GM18868 (cell line): ENCODE results near the gene FMN2.

ENCODE experiments used
- ATAC-seq: cut with Tn5 transposase; IDR thresholded peaks from one replicate; pipeline ENCODE4 v1.9.1; 2021; ENCODE audit warnings: mild to moderate bottlenecking, moderate library complexity; ENCODE audit not compliant: unreplicated experiment

FMN2 gene

GRCh38 chr1:240091614-240092300, at the start of gene FMN2:
Gene FMN2 (plus strand): TSS chr1:240091883. CDS start chr1:240092110, 227 bp downstream.
- ATAC-seq = peak; percentile 61

- ATAC-seq = no peak
These were observed 47.1 kb upstream of the FMN2 start for GRCh38 chr1:240044620-240045019.

GRCh38 chr1:240046000-240046399, 45.7 kb upstream of the FMN2 start:
- ATAC-seq = no peak

GRCh38 chr1:240054109-240054701, 37.5 kb upstream of the FMN2 start:
- no peak for ATAC-seq

- ATAC-seq = no peak
These were observed 35.7 kb upstream of the FMN2 start for GRCh38 chr1:240055936-240056335.

- no peak for ATAC-seq
These were observed 35.3 kb upstream of the FMN2 start for GRCh38 chr1:240056350-240056749.

GRCh38 chr1:240058049-240058448, 33.6 kb upstream of the FMN2 start:
- no peak for ATAC-seq

- ATAC-seq = no peak
These were observed 22.7 kb upstream of the FMN2 start for GRCh38 chr1:240068961-240069360.

GRCh38 chr1:240070188-240070587, 21.5 kb upstream of the FMN2 start:
- ATAC-seq = no peak

- no peak for ATAC-seq
These were observed 18.6 kb upstream of the FMN2 start for GRCh38 chr1:240073097-240073496.

- ATAC-seq = no peak
These were observed 17.3 kb upstream of the FMN2 start for GRCh38 chr1:240074422-240074821.

GRCh38 chr1:240074908-240075307, 16.8 kb upstream of the FMN2 start:
- ATAC-seq = no peak

- ATAC-seq = no peak
These were observed 7.3 kb upstream of the FMN2 start for GRCh38 chr1:240084337-240084736.

- ATAC-seq = no peak
These were observed 6.9 kb upstream of the FMN2 start for GRCh38 chr1:240084749-240085148.

GRCh38 chr1:240086726-240087125, 5.0 kb upstream of the FMN2 start:
- no peak for ATAC-seq

GRCh38 chr1:240090014-240090413, 1.7 kb upstream of the FMN2 start:
- no peak for ATAC-seq

- no peak for ATAC-seq
These were observed 604 bp upstream of the FMN2 start for GRCh38 chr1:240090957-240091600.

- no peak for ATAC-seq
These were observed 827 bp downstream of the FMN2 start for GRCh38 chr1:240092301-240093119.

GRCh38 chr1:240093120-240093961, 1.7 kb downstream of the FMN2 start:
- ATAC-seq = no peak

GRCh38 chr1:240094041-240094722, 2.5 kb downstream of the FMN2 start:
- no peak for ATAC-seq
